CD4-positive, alpha-beta T cell treated with Interleukin-6 at 100 ng/mL for 8 hours (primary cell): ENCODE data around the gene ANKRD33B.
A peak's percentile ranks its signal among the peaks of the same experiment; 100 is the strongest.
"Not testable (repeated sequence)": the region's sequence is repeated elsewhere in the genome, so short reads cannot be mapped to it uniquely, and the experiment has no call there.

Experiments
- DNase-seq: peaks from one replicate; pipeline ENCODE4 v3.0.0-alpha.2; 2020; ENCODE audit warnings: mixed read lengths, low spot score

The ANKRD33B gene

GRCh38 chr5:10559151-10559550 lies 4.7 kb upstream of the ANKRD33B start:
- no peak for DNase-seq

- no peak for DNase-seq
Measured at GRCh38 chr5:10559871-10560270, 4.0 kb upstream of the ANKRD33B start.

DNA sequence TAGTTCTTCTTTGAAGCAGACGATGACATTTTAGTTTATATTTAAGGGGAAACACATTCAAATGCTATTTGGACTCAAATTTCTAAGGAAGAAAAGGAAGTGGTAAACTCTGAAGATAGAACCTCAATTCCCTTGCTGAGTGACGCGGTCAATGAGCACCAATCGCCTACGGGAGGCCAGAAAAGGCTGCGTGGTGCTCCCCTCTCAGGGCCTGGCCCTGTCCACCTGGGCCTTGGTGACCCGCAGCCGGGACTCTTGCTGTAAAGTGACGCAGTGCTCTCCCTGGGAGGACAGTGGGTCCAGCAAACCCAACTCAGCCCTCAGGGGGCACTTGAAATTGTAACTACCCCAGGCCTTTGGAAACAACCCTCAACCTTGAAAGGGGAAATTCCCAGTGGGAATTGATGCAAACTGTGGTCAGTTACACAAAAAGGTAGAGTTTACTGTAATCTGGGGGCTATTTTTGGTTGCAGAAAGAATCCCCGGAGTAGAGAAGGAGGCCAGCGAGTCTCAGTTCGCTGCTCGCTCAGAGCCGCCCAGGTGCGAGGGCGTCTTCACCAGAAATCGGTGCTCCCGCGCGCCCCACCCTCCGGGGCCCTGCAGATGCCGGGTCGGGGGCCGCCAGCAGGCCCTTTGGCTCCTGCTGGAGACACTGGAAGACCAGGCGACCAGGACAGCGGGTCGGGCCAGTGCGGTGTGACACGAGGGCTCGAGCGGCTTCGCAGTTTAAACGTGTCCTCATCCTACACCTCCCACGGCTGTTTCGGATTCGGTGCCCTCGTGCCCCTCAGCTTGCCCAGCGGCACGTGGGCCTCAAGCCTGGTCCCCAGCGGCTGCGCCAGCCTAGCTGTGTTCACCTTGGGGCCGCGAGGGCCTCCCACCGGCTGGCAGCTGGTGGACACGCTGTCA lies 1.4 kb upstream of the ANKRD33B start:
- no peak for DNase-seq

DNA sequence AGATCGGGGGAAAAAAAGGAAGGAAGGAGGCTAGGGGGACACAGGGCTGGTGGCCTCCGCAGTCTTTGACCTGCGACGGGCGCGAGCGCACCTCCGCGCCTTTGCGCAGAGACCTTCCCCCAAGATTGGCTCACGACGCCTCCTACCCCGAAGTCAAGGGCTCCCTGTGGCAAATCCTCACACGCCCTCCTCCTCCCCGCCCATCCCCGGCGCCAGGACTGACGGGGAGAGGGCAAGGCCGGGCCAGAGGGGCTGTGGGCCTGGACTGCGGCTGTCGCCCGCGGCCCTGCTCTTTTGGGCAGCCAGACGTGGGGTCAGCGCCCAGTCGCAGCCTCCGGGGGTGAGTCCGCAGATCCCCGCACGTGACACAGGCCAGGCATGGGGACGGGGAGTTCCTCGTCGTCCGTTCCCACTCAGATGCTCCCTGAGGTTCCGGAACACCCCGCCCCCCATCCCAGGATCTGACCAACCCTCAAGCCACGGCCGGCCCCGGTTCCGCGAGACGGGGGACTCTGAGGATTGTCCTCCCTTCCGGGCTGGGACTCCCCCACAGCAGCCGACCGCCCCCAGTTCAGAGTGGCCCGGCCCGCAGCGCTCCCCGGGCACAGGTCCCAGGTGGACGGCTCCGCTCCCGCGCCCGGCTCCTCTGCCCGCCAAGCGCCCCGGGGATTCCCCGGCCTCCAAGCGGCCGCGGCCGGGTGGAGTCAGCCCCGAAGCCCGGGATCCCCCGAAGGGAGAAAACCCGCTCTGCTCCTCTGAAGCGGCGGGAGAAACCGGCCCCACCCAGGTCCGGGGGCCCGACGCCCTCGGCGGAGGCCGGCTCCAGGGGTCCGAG lies 543 bp upstream of the ANKRD33B start:
- peak; percentile 18 for DNase-seq

DNA sequence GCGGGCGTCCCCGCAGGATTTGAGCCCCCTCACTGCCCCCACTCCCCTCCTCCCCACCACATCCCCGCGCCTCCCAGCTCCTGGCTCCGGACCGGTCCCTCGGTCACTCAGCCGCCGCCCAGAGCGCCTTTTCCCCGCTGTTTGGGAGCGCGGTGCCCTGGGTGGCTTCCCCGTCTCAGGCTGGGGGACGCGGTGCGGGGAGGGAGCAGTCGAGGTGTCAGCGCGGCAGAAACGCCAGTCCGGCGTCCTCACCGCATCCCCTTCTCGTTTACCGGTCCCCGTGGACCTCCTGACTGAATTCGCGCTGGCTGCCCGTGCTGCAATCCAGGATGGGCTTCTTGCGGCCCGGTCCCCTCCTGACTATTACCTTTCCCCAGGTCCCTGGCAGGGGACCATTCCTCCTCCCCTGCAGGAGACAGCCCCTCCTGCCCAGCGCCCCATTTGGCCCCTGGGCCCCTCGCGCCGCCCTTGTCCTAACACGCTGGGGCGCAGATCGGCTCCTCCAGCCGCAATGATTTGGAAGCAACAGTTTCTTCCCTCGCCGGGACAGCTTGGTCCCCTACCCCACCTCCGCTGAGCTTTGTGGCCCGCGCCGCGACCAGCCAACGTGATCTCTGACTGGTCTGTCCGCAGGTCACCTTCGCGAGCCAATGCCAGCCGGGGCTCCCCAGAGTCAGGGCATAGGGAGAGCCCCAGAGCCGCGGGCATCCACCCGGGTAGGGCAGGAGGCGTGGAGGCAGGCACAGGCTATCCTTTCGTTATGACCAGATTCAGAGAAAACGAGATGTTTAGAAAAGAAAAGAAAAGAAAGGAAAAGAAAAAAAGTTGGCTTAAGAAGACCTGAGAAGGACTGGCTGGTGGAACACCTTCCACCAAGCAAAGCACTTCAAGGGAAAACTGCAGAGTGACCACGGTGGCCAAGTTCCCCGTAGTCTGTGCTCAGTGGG lies 1.2 kb downstream of the ANKRD33B start:
- no peak for DNase-seq

- DNase-seq, result no peak
Measured at GRCh38 chr5:10565785-10566542, 2.1 kb downstream of the ANKRD33B start.

- no peak for DNase-seq
Measured at GRCh38 chr5:10566543-10567068, 2.7 kb downstream of the ANKRD33B start.

DNA sequence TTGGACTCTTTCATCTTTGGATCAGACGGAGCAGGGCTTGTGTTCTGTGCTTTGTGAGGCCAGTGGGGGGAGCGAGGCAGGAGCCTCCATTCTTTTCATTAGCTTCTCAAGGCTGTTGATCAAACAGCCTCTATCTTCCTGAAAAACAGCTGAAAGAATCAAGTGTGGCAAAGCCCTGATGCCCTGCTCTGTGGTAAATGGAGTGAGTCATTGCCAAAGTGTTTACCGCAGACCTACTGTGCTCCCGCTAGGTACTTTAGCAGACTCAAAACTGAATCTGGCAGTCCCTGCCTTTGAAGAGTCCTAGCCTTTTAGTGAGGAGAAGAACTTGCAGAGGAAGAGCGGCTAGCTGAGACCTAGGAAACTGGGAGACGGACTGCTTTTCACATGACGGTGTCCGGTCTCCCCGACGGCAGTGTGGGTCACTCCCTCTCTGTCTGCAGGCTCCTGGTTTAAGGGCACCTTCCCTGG lies 3.3 kb downstream of the ANKRD33B start:
- DNase-seq, result no peak

DNA sequence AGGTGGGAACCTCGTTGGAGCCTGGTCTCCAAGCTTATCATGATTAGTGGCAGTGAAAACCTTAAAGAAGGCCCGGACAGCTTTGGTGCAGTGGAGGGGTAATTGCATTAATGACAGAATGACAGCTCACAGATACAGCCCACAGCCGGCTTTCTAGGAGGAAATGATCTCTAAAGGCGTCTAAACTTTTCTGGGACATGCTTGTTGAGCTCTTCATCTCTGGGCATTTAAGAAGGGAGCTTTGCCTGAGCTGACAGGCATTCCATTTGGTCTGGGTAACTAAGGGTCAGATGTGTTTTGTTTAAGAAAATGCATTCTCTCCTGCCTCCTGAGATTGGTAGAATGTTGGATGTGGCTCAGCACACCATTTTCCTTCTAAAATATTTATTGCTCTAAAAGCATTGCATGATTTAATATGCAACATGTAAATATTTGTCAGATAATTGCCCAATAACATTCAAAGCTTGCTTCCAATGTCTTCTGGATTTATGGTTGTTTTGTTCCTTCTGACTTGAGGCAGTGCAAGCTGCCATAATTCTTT lies 4.0 kb downstream of the ANKRD33B start:
- no peak for DNase-seq

- not testable (repeated sequence) for DNase-seq
Measured at GRCh38 chr5:10570540-10570939, 6.7 kb downstream of the ANKRD33B start.

GRCh38 chr5:10572451-10572850 lies 8.6 kb downstream of the ANKRD33B start:
- DNase-seq, result no peak

GRCh38 chr5:10573487-10574145 lies 9.7 kb downstream of the ANKRD33B start:
- no peak for DNase-seq

- not testable (repeated sequence) for DNase-seq
Measured at GRCh38 chr5:10574879-10575278, 11.0 kb downstream of the ANKRD33B start.

GRCh38 chr5:10576121-10576789 lies 12.4 kb downstream of the ANKRD33B start:
- DNase-seq, result no peak

DNA sequence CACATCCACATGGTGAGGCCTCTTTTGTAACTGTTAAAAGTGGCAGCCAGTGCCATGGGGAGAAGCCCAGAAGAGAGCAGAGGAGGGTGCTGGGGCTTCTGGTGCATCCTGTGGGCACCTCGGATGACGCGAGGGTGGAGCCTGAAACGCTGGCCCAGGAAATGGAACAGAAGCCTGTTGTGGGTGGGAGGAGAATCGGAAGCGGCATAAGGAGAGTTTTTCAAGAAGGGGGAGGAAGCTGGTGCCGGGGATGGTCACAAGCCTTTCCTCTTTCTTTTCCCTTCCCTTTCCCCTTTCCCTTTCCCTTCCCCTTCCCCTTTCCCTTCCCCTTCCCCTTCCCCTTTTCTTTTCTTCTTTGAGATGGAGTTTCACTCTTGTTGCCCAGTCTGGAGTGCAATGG lies 12.9 kb downstream of the ANKRD33B start:
- DNase-seq, result no peak

DNA sequence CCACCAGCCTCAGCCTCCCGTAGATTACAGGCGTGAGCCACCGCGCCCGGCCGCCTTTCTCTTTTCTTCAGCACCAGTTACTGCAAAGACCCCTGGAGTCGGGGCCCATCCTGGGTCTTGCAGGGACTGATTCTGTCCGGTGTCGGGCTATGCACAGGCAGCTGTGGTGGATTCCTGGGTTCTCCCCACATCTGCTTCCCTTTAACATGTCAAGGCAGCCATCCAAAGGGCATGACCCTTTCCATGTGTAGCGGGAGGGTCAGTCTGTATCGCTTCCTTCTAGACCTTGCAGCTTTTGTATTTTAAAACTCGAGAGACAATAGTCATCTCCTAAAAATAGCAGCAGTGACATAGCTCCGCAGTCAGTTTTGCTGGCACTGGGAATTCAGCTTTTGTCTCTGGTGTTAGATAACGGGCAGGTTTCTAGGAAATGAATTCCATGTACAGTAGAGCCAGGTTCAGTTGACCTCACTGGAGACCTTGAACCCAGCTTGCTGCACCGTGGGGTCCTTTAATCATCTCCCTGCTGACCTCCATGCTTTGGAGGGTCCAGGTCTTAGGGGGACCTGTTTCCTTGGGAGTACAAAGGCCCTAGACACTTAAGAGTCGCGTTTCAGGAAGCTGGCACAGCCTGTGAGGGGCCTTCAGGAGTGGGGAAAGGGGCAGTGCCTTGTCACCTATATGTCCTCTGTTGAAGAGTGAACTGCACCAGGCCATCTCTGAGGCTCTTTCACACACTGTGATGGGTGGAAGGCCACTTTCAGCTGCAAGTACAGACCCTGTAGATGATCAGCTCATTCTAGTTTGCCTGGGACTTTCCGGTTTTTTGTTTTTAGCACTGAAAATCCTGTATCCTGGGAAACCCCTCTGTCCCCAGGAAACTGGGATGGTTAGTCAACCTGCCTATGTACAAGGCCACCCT lies 13.8 kb downstream of the ANKRD33B start:
- DNase-seq, result no peak

DNA sequence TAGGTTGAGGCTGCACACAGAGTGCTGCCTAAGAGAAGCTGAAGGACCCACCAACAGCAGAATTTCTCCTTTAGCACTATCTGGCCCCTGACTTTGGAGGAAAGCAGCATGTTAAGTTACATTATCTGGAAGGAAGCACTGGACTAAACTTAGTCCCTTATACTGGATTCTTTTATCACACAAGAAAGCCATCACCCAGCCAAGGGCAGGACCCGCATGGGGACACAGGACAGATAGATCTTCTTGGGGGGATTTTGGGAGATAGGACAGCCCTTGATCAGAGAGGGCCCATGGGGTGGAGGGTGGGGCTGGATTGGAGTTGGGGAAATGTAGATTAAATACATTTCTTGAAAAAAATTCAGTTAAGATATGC lies 14.4 kb downstream of the ANKRD33B start:
- DNase-seq, result no peak

- DNase-seq, result no peak
Measured at GRCh38 chr5:10578869-10579268, 15.0 kb downstream of the ANKRD33B start.
